ENCODE measurements around the gene SATL1.
"Not testable (repeated sequence)": the region's sequence is repeated elsewhere in the genome, so short reads cannot be mapped to it uniquely, and the experiment has no call there.

Gene SATL1

DNA sequence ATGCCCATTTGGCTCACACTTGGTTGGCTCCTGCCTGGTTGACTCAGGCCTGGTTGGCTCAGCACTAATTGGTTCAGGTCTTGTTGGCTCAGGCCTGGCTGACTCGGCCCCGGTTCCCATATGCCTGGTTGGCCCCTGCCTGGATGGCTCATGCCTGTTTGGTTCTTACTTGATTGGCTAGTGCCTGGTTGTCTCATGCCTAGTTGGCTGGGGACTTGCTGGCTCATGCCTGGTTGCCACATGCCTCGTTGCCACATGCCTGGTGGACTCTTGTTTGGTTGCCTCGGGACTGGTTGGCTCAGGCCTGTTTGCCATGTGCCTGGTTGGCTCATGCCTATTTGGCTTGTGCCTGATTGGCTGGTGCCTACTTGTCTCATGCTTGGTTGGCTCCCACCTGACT, 136.2 kb downstream of the SATL1 start:
- Histone ChIP-seq H2BK5ac (ENCODE audit: low read length) (no peak overlapping the region), H3K79me2 (ENCODE audit: control insufficient read depth, insufficient read depth, low read length) (no peaks in the 10 kb centered on the region), H3K4me1 (ENCODE audit: control insufficient read depth, low read depth, low read length) (no peaks in the 10 kb centered on the region), H2BK15ac (replicated peaks; ENCODE audit: low read depth) (no peak overlapping the region), H3K23ac (ENCODE audit: low read length) (no peak overlapping the region), H3K18ac (ENCODE audit: low read length) (no peak overlapping the region), H3K79me1 (ENCODE audit: low read length) (no peaks in the 10 kb centered on the region), H3K56ac (ENCODE audit: low read length) (no peak overlapping the region), H3K36me3 (ENCODE audit: control insufficient read depth, insufficient read depth, low read length) (no peaks in the 10 kb centered on the region), H3K9ac (ENCODE audit: low read length) (no peak overlapping the region), H2BK120ac (ENCODE audit: low read depth, low read length) (no peak overlapping the region), H4K5ac (ENCODE audit: low read length) (no peak overlapping the region), H4K8ac (ENCODE audit: low read depth, low read length) (no peak overlapping the region), H3K27me3 (ENCODE audit: insufficient read depth, low read length, poor library complexity) (no peaks in the 10 kb centered on the region), H2AK5ac (ENCODE audit: low read length) (no peak overlapping the region), H3K4me3 (ENCODE audit: low read length) (no peak overlapping the region), H3K4me2 (ENCODE audit: low read length) (no peak overlapping the region), H3K27ac (ENCODE audit: low read depth, low read length) (no peak overlapping the region), H3K4ac (ENCODE audit: low read depth, low read length) (no peak overlapping the region)
- DNase-seq, result no peak
- no CpG with 5 or more reads among the region's 4 CpGs for WGBS (ENCODE audit: extremely low coverage, insufficient coverage, low lambda C conversion rate)

DNA sequence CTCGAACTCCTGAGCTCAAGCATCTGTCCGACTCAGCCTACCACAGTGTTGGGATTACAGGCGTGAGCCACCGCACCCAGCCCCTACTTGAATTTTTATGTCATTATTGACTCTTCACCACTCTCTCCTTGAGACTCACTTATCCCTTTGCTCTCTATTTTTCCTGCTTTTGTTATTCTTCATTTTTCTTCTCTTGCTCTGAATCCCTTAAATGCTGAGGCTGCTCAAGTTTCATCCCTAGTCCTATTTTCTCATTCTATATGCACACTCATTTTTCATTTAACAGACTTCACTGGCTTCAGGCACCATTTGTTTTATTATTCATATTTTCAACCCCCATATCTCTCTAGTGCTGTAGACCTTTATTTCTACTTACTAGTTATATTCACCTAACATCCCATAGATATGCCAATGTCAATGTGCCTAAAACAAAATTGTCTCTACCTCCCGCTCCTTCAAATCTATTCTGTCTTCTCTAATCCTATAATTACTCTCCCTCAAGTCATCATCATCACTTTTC, 154.2 kb downstream of the SATL1 start:
- no peak overlapping the region for H2AK5ac ChIP-seq (ENCODE audit: low read length)
- no peaks in the 10 kb centered on the region for H3K79me2 ChIP-seq (ENCODE audit: control insufficient read depth, insufficient read depth, low read length)
- no peaks in the 10 kb centered on the region for H3K4me1 ChIP-seq (ENCODE audit: control insufficient read depth, low read depth, low read length)
- DNase-seq, result no peak
- H2BK15ac ChIP-seq (replicated peaks; ENCODE audit: low read depth), result no peak overlapping the region
- H4K5ac ChIP-seq (ENCODE audit: low read length), result no peak overlapping the region
- H3K23ac ChIP-seq (ENCODE audit: low read length), result no peak overlapping the region
- no peaks in the 10 kb centered on the region for H3K36me3 ChIP-seq (ENCODE audit: control insufficient read depth, insufficient read depth, low read length)
- H3K4me2 ChIP-seq (ENCODE audit: low read length), result no peak overlapping the region
- H3K27ac ChIP-seq (ENCODE audit: low read depth, low read length), result no peak overlapping the region
- H4K8ac ChIP-seq (ENCODE audit: low read depth, low read length), result no peak overlapping the region
- no peak overlapping the region for H3K4ac ChIP-seq (ENCODE audit: low read depth, low read length)
- H3K9ac ChIP-seq (ENCODE audit: low read length), result no peak overlapping the region
- H3K79me1 ChIP-seq (ENCODE audit: low read length), result no peaks in the 10 kb centered on the region
- H2BK5ac ChIP-seq (ENCODE audit: low read length), result no peak overlapping the region
- H3K18ac ChIP-seq (ENCODE audit: low read length), result no peak overlapping the region
- no peak overlapping the region for H3K56ac ChIP-seq (ENCODE audit: low read length)
- no CpG with 5 or more reads among the region's 5 CpGs for WGBS (ENCODE audit: extremely low coverage, insufficient coverage, low lambda C conversion rate)
- no peak overlapping the region for H3K4me3 ChIP-seq (ENCODE audit: low read length)
- no peak overlapping the region for H2BK120ac ChIP-seq (ENCODE audit: low read depth, low read length)
- H3K27me3 ChIP-seq (ENCODE audit: insufficient read depth, low read length, poor library complexity), result no peaks in the 10 kb centered on the region

DNA sequence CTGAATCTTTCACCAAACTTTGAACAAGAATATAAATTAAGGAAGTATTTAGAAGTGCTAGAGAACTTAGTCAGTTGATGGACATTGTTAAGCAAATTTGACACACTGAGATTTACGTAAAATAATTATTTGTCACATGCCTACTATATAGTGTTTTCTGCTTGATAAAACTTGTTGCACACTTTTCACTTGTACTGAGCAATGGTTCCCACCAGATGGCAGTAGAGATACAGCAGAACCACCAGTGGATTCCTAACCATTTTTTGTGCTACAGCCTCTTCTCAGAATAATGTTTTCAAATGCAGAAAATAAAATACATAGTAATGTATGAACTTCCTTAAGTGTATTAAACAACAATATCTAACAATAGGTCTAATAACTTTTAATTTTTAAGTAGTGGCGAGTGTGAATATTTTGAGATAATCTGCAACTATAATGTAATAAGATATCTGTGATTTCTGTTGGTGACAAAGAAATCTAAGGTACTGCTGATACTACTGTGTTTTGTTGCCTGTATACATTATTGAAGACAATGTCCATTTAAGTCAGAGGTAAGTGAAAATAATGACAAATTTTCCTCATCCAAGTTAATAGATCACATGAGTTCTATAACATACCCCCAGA, 158.7 kb downstream of the SATL1 start:
- H3K36me3 ChIP-seq (ENCODE audit: control insufficient read depth, insufficient read depth, low read length), result no peaks in the 10 kb centered on the region
- WGBS (ENCODE audit: extremely low coverage, insufficient coverage, low lambda C conversion rate), result 100% methylated on average over 1 of the region's 2 CpGs
- H3K79me2 ChIP-seq (ENCODE audit: control insufficient read depth, insufficient read depth, low read length), result no peaks in the 10 kb centered on the region
- no peaks in the 10 kb centered on the region for H3K79me1 ChIP-seq (ENCODE audit: low read length)
- H3K4ac ChIP-seq (ENCODE audit: low read depth, low read length), result no peak overlapping the region
- H3K18ac ChIP-seq (ENCODE audit: low read length), result no peak overlapping the region
- no peaks in the 10 kb centered on the region for H3K4me1 ChIP-seq (ENCODE audit: control insufficient read depth, low read depth, low read length)
- H2BK5ac ChIP-seq (ENCODE audit: low read length), result no peak overlapping the region
- no peak overlapping the region for H3K56ac ChIP-seq (ENCODE audit: low read length)
- H3K23ac ChIP-seq (ENCODE audit: low read length), result no peak overlapping the region
- H2BK15ac ChIP-seq (replicated peaks; ENCODE audit: low read depth), result no peak overlapping the region
- H3K4me3 ChIP-seq (ENCODE audit: low read length), result no peak overlapping the region
- H3K4me2 ChIP-seq (ENCODE audit: low read length), result no peak overlapping the region
- H3K27ac ChIP-seq (ENCODE audit: low read depth, low read length), result no peak overlapping the region
- no peaks in the 10 kb centered on the region for H3K27me3 ChIP-seq (ENCODE audit: insufficient read depth, low read length, poor library complexity)
- H4K8ac ChIP-seq (ENCODE audit: low read depth, low read length), result no peak overlapping the region
- DNase-seq, result peak; percentile 13
- H2AK5ac ChIP-seq (ENCODE audit: low read length), result no peak overlapping the region
- H2BK120ac ChIP-seq (ENCODE audit: low read depth, low read length), result no peak overlapping the region
- H3K9ac ChIP-seq (ENCODE audit: low read length), result no peak overlapping the region
- H4K5ac ChIP-seq (ENCODE audit: low read length), result no peak overlapping the region

DNA sequence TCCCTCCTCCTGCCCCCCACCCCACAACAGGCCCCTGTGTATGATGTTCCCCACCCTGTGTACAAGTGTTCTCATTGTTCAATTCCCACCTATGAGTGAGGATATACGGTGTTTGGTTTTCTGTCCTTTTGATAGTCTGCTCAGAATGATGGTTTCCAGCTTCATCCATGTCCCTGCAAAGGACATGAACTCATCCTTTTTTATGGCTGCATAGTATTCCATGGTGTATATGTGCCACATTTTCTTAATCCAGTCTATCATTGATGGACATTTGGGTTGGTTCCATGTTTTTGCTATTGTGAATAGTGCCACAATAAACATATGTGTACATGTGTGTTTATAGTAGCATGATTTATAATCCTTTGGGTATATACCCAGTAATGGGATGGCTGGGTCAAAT, 166.3 kb downstream of the SATL1 start:
- H2AK5ac ChIP-seq (ENCODE audit: low read length); H3K79me1 ChIP-seq (ENCODE audit: low read length); H3K9ac ChIP-seq (ENCODE audit: low read length); H3K79me2 ChIP-seq (ENCODE audit: control insufficient read depth, insufficient read depth, low read length); H2BK15ac ChIP-seq (replicated peaks; ENCODE audit: low read depth); DNase-seq; H3K36me3 ChIP-seq (ENCODE audit: control insufficient read depth, insufficient read depth, low read length); H3K18ac ChIP-seq (ENCODE audit: low read length); H3K23ac ChIP-seq (ENCODE audit: low read length); H3K27ac ChIP-seq (ENCODE audit: low read depth, low read length); H3K4me3 ChIP-seq (ENCODE audit: low read length); H3K4me1 ChIP-seq (ENCODE audit: control insufficient read depth, low read depth, low read length); H3K27me3 ChIP-seq (ENCODE audit: insufficient read depth, low read length, poor library complexity); H2BK120ac ChIP-seq (ENCODE audit: low read depth, low read length); H3K4ac ChIP-seq (ENCODE audit: low read depth, low read length); H3K56ac ChIP-seq (ENCODE audit: low read length); H4K5ac ChIP-seq (ENCODE audit: low read length); H4K8ac ChIP-seq (ENCODE audit: low read depth, low read length); H2BK5ac ChIP-seq (ENCODE audit: low read length); H3K4me2 ChIP-seq (ENCODE audit: low read length): not testable (repeated sequence)
- no CpG with 5 or more reads among the region's 1 CpG for WGBS (ENCODE audit: extremely low coverage, insufficient coverage, low lambda C conversion rate)

DNA sequence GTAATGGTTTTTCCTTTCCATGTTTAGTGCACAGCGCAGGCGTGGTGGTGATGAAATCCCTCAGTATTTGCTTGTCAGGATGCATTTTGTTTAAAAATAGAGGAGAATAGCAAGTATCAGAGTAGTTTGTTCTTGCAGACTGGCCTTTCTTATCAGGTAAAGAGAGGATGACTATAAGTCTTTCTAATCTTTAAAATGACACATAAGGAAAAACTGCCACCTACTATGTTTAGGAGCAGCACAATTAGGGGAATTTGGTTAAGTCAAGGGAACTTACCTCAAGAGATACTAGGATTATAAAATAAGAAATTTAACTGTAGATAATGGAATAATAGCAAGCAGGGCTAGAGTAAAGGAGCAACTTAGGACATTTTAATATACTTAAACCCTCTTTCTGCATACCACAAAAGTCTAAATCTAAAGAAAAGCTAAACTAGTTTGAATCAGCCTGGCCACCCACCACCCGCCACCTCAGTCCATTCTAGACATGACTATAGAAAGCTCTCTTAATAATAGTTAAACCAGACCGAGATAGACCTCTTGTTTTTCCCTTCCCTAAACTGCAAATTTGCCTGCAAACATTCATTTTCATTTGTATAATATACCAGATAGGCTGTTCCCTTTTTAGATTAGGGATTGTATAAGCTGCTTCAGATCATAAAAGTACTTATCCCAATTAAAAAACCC, 177.9 kb downstream of the SATL1 start:
- H2BK15ac ChIP-seq (replicated peaks; ENCODE audit: low read depth), result no peak overlapping the region
- WGBS (ENCODE audit: extremely low coverage, insufficient coverage, low lambda C conversion rate), result no CpG with 5 or more reads among the region's 4 CpGs
- no peak overlapping the region for H3K27ac ChIP-seq (ENCODE audit: low read depth, low read length)
- H2BK120ac ChIP-seq (ENCODE audit: low read depth, low read length), result no peak overlapping the region
- no peak overlapping the region for H3K9ac ChIP-seq (ENCODE audit: low read length)
- H3K4me1 ChIP-seq (ENCODE audit: control insufficient read depth, low read depth, low read length), result no peaks in the 10 kb centered on the region
- H2BK5ac ChIP-seq (ENCODE audit: low read length), result no peak overlapping the region
- H3K79me1 ChIP-seq (ENCODE audit: low read length), result no peaks in the 10 kb centered on the region
- no peaks in the 10 kb centered on the region for H3K79me2 ChIP-seq (ENCODE audit: control insufficient read depth, insufficient read depth, low read length)
- no peak overlapping the region for H3K23ac ChIP-seq (ENCODE audit: low read length)
- H3K36me3 ChIP-seq (ENCODE audit: control insufficient read depth, insufficient read depth, low read length), result no peaks in the 10 kb centered on the region
- H3K4ac ChIP-seq (ENCODE audit: low read depth, low read length), result no peak overlapping the region
- no peak overlapping the region for H4K8ac ChIP-seq (ENCODE audit: low read depth, low read length)
- no peak for DNase-seq
- no peak overlapping the region for H3K56ac ChIP-seq (ENCODE audit: low read length)
- no peak overlapping the region for H3K4me2 ChIP-seq (ENCODE audit: low read length)
- no peak overlapping the region for H2AK5ac ChIP-seq (ENCODE audit: low read length)
- H3K18ac ChIP-seq (ENCODE audit: low read length), result no peak overlapping the region
- H4K5ac ChIP-seq (ENCODE audit: low read length), result no peak overlapping the region
- no peak overlapping the region for H3K4me3 ChIP-seq (ENCODE audit: low read length)
- H3K27me3 ChIP-seq (ENCODE audit: insufficient read depth, low read length, poor library complexity), result no peaks in the 10 kb centered on the region

All from mesendoderm (in vitro differentiated cells).